ENCODE results near the gene PPP1R9B. TPM values are rescaled to one million over a fixed set of nuclear protein-coding genes. Genes with fewer than 3 reads are reported as not detected.

PPP1R9B gene
- total RNA-seq, 1 experiment from 2014 or later, result 21.7 TPM

DNA sequence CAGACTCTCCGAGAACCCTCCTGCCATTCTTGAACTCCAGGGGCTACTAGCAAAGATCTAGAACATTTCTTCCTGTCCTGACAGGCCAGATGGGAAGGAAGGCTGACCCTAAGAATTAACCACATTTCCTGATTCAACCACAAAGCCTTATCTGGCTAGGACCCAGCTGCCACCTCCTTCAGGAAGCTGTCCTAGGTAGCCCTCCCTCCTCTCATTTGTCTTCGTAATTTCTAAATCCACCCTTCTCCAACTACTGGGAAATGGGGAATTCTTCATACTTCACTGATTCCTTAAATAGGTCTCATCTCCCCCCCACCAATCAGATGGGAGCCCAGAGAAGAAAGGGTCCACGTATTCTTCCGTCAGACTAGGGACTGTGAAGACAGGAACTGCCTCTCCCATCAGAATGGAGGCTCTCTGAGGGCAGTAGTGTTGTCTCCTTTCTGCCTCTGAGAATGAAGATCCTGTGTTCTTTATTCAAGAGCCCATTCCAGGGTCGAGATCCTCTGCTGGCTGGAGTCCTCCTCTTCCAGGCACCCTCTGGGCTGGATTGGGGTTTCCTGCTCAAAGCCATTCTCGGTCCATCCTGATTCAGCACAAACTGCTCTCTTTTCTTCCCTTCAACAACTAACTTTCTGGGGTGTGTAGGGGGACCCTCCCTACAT is 22.6 kb downstream of the PPP1R9B start:
- Mint-ChIP-seq H3K36me3 (no peaks in the 10 kb centered on the region), H3K4me1 (peaks cover 49% of the 10 kb centered on the region), H3K27ac (peak overlapping the region; percentile 33; the same call in 1 of the 2 replicates), H3K27me3 (ENCODE audit: low read depth) (peaks cover 26% of the 10 kb centered on the region), H3K4me3 (peak overlapping the region; percentile 97), H3K9me3 (no peaks in the 10 kb centered on the region)
- DNase-seq (ENCODE audit: low spot score) (no peak), ATAC-seq (no peak)
- ChIA-PET POLR2A (no interaction called here), CTCF (interaction anchor here (0.6 to 2.5 kb wide), 13 partner anchors 11 to 169 kb away, joined by 3 to 12 read pairs (median 5); partner anchors contain the start of genes PDK2 and PPP1R9B)
- TF ChIP-seq, protein P1, sequence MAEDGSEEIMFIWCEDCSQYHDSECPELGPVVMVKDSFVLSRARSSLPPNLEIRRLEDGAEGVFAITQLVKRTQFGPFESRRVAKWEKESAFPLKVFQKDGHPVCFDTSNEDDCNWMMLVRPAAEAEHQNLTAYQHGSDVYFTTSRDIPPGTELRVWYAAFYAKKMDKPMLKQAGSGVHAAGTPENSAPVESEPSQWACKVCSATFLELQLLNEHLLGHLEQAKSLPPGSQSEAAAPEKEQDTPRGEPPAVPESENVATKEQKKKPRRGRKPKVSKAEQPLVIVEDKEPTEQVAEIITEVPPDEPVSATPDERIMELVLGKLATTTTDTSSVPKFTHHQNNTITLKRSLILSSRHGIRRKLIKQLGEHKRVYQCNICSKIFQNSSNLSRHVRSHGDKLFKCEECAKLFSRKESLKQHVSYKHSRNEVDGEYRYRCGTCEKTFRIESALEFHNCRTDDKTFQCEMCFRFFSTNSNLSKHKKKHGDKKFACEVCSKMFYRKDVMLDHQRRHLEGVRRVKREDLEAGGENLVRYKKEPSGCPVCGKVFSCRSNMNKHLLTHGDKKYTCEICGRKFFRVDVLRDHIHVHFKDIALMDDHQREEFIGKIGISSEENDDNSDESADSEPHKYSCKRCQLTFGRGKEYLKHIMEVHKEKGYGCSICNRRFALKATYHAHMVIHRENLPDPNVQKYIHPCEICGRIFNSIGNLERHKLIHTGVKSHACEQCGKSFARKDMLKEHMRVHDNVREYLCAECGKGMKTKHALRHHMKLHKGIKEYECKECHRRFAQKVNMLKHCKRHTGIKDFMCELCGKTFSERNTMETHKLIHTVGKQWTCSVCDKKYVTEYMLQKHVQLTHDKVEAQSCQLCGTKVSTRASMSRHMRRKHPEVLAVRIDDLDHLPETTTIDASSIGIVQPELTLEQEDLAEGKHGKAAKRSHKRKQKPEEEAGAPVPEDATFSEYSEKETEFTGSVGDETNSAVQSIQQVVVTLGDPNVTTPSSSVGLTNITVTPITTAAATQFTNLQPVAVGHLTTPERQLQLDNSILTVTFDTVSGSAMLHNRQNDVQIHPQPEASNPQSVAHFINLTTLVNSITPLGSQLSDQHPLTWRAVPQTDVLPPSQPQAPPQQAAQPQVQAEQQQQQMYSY (CRISPR knock-in tag; IDR thresholded peaks at IDR 0.05), result 0 out of 2 replicates have a peak, but pooled peaks have one; percentile 17
- no peak for TF ChIP-seq NR2C2 (CRISPR knock-in tag; IDR thresholded peaks at IDR 0.05)

DNA sequence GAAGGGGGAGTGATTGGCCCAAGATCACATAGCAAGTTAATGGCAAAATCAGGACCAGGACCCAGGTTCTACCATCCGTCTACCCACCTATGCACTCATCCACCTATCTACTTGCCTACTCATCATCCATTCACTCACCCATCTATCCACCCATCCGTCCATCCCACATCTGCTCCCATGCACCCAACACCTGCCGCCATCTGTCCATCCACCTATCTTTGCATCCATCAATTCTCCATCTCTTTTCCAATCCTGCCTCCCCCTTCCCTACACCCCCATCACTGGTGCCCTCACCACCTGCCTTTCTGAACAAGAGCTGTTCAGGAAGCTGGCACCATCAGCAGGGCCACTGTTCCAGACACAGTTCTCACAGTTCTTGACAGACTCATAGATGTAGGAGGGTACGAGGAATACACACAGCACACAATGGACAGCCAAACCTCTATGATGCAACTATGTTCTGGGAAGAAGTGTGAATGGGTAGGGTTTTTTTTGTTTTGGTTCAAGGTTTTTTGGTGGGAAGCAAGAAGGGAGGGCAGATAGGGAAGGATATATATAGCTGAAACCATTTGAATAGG is 25.0 kb downstream of the PPP1R9B start:
- ATAC-seq (no peak), DNase-seq (ENCODE audit: low spot score) (no peak)
- Mint-ChIP-seq H3K36me3 (no peaks in the 10 kb centered on the region), H3K27me3 (ENCODE audit: low read depth) (peaks cover 22% of the 10 kb centered on the region), H3K27ac (no peak overlapping the region), H3K9me3 (no peaks in the 10 kb centered on the region), H3K4me1 (peaks cover 39% of the 10 kb centered on the region), H3K4me3 (no peak overlapping the region)
- CTCF ChIA-PET, result interaction anchor here (0.7 to 1.4 kb wide), 2 partner anchors 11 to 31 kb away, joined by 6 to 7 read pairs; no protein-coding TSS in a partner anchor
- POLR2A ChIA-PET, result no interaction called here
- TF ChIP-seq, protein P2, sequence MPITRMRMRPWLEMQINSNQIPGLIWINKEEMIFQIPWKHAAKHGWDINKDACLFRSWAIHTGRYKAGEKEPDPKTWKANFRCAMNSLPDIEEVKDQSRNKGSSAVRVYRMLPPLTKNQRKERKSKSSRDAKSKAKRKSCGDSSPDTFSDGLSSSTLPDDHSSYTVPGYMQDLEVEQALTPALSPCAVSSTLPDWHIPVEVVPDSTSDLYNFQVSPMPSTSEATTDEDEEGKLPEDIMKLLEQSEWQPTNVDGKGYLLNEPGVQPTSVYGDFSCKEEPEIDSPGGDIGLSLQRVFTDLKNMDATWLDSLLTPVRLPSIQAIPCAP (CRISPR knock-in tag; IDR thresholded peaks at IDR 0.05), result no peak
- no peak for TF ChIP-seq SMAD3 (CRISPR knock-in tag; IDR thresholded peaks at IDR 0.05; ENCODE audit: borderline replicate concordance)
- TF ChIP-seq, protein P3, sequence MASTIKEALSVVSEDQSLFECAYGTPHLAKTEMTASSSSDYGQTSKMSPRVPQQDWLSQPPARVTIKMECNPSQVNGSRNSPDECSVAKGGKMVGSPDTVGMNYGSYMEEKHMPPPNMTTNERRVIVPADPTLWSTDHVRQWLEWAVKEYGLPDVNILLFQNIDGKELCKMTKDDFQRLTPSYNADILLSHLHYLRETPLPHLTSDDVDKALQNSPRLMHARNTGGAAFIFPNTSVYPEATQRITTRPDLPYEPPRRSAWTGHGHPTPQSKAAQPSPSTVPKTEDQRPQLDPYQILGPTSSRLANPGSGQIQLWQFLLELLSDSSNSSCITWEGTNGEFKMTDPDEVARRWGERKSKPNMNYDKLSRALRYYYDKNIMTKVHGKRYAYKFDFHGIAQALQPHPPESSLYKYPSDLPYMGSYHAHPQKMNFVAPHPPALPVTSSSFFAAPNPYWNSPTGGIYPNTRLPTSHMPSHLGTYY (CRISPR knock-in tag; IDR thresholded peaks at IDR 0.05), result no peak

DNA sequence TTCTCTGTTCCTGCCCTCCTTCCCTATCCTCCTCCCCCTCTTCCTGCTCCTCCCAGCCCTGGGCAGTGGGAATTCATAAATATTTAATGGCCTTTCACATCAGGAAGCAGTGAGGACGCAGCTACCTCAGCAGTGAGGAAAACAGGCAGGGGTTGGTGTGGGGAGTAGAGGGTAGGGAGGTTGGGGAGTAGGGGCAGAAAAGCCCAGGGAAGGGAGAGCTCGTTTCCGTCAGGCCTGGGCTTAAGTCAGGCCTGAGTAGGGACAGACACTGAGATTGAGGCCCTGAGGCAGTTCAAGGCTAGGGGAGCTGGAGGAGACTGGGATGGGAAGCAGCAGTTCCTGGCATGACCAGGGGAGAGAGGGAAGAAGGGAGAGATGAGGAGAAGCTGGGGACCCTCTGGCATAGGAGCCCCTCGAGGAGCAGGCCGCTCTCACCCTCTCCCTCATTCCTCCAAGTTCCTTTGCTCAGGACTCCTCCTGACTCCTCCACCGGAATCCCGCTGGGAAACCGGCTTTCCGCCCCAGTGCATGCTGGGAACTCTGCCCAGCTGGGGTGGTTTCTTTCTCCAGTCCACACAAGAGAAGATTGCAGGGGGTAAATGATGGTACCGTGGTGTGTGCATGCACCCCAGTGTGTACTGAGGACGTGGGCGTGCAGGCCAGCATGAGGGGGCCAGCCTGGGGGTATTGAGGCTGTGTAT is 26.7 kb downstream of the PPP1R9B start:
- Mint-ChIP-seq H3K4me3 (peak overlapping the region; percentile 11; the same call in 1 of the 2 replicates), H3K27me3 (ENCODE audit: low read depth) (peaks cover 38% of the 10 kb centered on the region), H3K36me3 (no peaks in the 10 kb centered on the region), H3K9me3 (no peaks in the 10 kb centered on the region), H3K4me1 (peaks cover 39% of the 10 kb centered on the region), H3K27ac (peak overlapping the region; percentile 66)
- ChIA-PET CTCF (interaction anchor here (0.6 to 2.6 kb wide), 20 partner anchors 9 to 238 kb away, joined by 3 to 27 read pairs (median 6); partner anchors contain the start of genes PDK2, PPP1R9B and SGCA), POLR2A (interaction anchor here (0.7 kb wide), 2 partner anchors 36 to 249 kb away, joined by 3 read pairs; no protein-coding TSS in a partner anchor)
- DNase-seq (ENCODE audit: low spot score) (no peak), ATAC-seq (peak; percentile 70)
- TF ChIP-seq RORB (CRISPR knock-in tag; IDR thresholded peaks at IDR 0.05) (no peak), TP53 (CRISPR knock-in tag; IDR thresholded peaks at IDR 0.05) (peak; percentile 33; the same call in 1 of the 2 replicates), ETV6 (CRISPR knock-in tag; IDR thresholded peaks at IDR 0.05) (0 out of 2 replicates have a peak, but pooled peaks have one; percentile 23), ZNF423 (CRISPR knock-in tag; IDR thresholded peaks at IDR 0.05) (peak; percentile 54), ZNF263 (CRISPR knock-in tag; IDR thresholded peaks at IDR 0.05; ENCODE audit: low read depth) (peak; percentile 80), IRF2 (CRISPR knock-in tag; IDR thresholded peaks at IDR 0.05; ENCODE audit: borderline replicate concordance, low read depth) (no peak), SP1 (CRISPR knock-in tag; conservative IDR thresholded peaks at IDR 0.05) (0 out of 2 replicates have a peak, but pooled peaks have one; percentile 31), FOXP1 (CRISPR knock-in tag; IDR thresholded peaks at IDR 0.05; ENCODE audit: borderline replicate concordance) (0 out of 2 replicates have a peak, but pooled peaks have one; percentile 15)

Measured in WTC11 (cell line).